Neuron (in vitro differentiated cells): ENCODE results near the gene MMP2.

ENCODE experiments used
- H2AFZ ChIP-seq: one replicate; pipeline ENCODE4 v1.6.1; 2013; ENCODE audit warnings: low read depth, mild to moderate bottlenecking, inconsistent platforms, low read length, moderate library complexity
- H3K27me3 ChIP-seq: one replicate; pipeline ENCODE4 v1.6.1; 2013; ENCODE audit warnings: low read length; ENCODE audit not compliant: insufficient read depth
- H3K36me3 ChIP-seq: one replicate; pipeline ENCODE4 v1.6.1; 2013; ENCODE audit warnings: low read length; ENCODE audit not compliant: insufficient read depth
- H3K4me1 ChIP-seq: one replicate; pipeline ENCODE4 v1.6.1; 2013; ENCODE audit warnings: low read length; ENCODE audit not compliant: insufficient read depth
- H3K4me3 ChIP-seq: 2 replicates; pipeline ENCODE4 v1.5.1; 2013; ENCODE audit warnings: mild to moderate bottlenecking, low read length, moderate library complexity
- H3K9me3 ChIP-seq: one replicate; pipeline ENCODE4 v1.6.1; 2013; ENCODE audit warnings: low read length

MMP2 gene

DNA sequence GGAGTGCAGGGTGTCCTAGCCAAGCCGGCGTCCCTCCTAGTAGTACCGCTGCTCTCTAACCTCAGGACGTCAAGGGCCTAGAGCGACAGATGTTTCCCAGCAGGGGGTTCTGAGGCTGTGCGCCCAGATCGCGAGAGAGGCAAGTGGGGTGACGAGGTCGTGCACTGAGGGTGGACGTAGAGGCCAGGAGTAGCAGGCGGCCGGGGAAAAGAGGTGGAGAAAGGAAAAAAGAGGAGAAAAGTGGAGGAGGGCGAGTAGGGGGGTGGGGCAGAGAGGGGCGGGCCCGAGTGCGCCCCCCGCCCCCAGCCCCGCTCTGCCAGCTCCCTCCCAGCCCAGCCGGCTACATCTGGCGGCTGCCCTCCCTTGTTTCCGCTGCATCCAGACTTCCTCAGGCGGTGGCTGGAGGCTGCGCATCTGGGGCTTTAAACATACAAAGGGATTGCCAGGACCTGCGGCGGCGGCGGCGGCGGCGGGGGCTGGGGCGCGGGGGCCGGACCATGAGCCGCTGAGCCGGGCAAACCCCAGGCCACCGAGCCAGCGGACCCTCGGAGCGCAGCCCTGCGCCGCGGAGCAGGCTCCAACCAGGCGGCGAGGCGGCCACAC, at the start of gene MMP2:
MMP2 (plus strand) TSS at position 372 of the 603 bp plus-strand sequence. CDS start 282 bp downstream, outside the sequence.
- H2AFZ ChIP-seq: peak within 1 kb of the TSS; percentile 93
- peak within 1 kb of the TSS; percentile 70 for H3K4me3 ChIP-seq
- H3K27me3 ChIP-seq: peaks cover 30% of the 10 kb centered on the region
- no peaks in the 10 kb centered on the region for H3K9me3 ChIP-seq
- H3K4me1 ChIP-seq: peaks cover 13% of the 10 kb centered on the region
- no peaks in the 10 kb centered on the region for H3K36me3 ChIP-seq

- H3K27me3 ChIP-seq: peaks cover 6% of the 10 kb centered on the region
- H3K36me3 ChIP-seq: no peaks in the 10 kb centered on the region
- H2AFZ ChIP-seq: no peak overlapping the region
- peaks cover 3% of the 10 kb centered on the region for H3K4me1 ChIP-seq
- H3K9me3 ChIP-seq: peaks cover 2% of the 10 kb centered on the region
- H3K4me3 ChIP-seq: no peak overlapping the region
Measured at GRCh38 chr16:55433030-55433429, 46.0 kb upstream of the MMP2 start.

DNA sequence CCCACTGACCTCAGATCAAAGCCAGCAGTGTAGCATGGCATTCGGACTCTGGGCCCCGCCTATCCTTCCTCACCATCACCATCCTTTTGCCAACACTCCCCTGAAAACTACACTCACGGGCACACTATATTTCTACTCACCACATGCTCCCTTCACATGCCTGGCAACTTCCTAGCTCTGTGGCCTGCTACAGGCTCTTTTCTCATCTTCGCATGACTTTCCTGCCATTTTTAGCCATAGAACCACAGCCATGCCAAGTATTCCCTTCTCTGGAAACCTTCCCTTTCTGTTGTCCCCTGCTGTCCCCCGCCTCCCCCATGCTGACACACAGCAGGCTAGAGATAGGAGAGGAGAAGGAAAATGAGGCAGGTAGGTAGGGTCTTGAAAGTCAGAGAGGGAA, 45.5 kb upstream of the MMP2 start:
- Histone ChIP-seq H2AFZ (no peak overlapping the region), H3K36me3 (no peaks in the 10 kb centered on the region), H3K9me3 (peaks cover 2% of the 10 kb centered on the region), H3K4me3 (no peak overlapping the region), H3K27me3 (peaks cover 6% of the 10 kb centered on the region), H3K4me1 (peaks cover 2% of the 10 kb centered on the region)

DNA sequence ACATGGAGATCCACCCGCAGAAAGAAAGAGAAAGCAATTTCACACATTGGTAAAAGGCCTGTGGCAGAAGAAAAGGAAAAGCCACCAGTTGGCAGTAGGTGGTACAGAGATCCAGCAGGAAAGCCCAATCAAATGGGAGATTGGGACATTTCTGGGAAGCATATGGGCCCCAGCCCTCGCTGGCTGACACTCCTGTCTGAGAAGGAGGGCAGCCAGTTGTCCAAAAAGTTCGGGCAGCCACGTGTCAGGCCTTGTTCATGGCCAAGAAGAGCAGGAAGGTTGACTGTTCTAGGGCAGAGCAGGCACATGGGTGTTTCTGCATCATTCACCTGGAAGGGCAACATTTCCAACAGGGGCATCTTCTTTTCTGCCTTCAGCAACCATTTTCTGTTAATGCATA, 45.0 kb upstream of the MMP2 start:
- H3K9me3 ChIP-seq: peaks cover 2% of the 10 kb centered on the region
- H3K4me1 ChIP-seq: no peaks in the 10 kb centered on the region
- no peak overlapping the region for H2AFZ ChIP-seq
- H3K36me3 ChIP-seq: no peaks in the 10 kb centered on the region
- peaks cover 6% of the 10 kb centered on the region for H3K27me3 ChIP-seq
- no peak overlapping the region for H3K4me3 ChIP-seq

DNA sequence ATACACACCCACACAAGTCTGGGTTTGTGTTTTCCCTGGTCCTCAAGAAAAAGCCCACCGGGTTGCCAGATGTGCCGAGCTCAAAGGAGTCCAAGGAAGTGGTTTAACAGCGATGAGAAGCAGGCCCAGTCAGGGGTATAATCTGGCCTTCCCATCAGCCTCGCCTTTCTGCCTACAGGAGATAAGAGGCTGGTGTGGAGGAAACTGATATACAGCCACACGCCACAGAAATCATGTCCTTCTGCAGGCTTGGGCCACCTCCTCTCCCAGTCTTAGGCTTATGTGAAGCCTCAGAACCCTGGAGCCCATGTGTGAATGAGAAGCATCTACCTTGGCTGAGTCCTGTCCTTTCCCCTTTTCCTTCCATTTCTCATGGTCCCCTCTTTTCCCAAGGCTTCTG, 43.6 kb upstream of the MMP2 start:
- no peaks in the 10 kb centered on the region for H3K4me1 ChIP-seq
- no peaks in the 10 kb centered on the region for H3K36me3 ChIP-seq
- no peak overlapping the region for H3K4me3 ChIP-seq
- H3K27me3 ChIP-seq: peaks cover 6% of the 10 kb centered on the region
- no peak overlapping the region for H2AFZ ChIP-seq
- peaks cover 2% of the 10 kb centered on the region for H3K9me3 ChIP-seq

- H2AFZ ChIP-seq: no peak overlapping the region
- peaks cover 2% of the 10 kb centered on the region for H3K9me3 ChIP-seq
- H3K36me3 ChIP-seq: no peaks in the 10 kb centered on the region
- no peak overlapping the region for H3K4me3 ChIP-seq
- H3K4me1 ChIP-seq: peaks cover 11% of the 10 kb centered on the region
- peaks cover 6% of the 10 kb centered on the region for H3K27me3 ChIP-seq
Measured at GRCh38 chr16:55436587-55436986, 42.4 kb upstream of the MMP2 start.

DNA sequence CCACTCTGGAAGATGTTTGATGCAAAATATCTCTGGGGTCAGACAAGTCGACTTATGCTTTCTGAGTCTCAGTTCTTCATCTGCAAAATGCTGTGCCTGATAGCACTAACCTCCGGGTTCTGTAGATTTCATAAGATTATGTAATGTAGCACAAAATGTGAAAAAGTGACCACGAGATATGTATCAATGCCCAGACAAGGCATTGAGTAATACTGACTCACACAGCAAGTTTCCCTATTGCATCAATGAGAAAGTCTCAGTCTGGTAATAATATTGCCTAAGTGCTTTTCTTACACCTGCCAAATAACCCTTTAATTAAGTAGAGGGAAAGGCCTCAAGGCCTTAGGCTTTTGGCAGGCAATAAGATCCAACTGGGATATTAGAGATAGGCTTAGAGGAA, 41.4 kb upstream of the MMP2 start:
- no peak overlapping the region for H2AFZ ChIP-seq
- H3K27me3 ChIP-seq: peaks cover 6% of the 10 kb centered on the region
- no peaks in the 10 kb centered on the region for H3K36me3 ChIP-seq
- H3K4me3 ChIP-seq: no peak overlapping the region
- peaks cover 11% of the 10 kb centered on the region for H3K4me1 ChIP-seq
- peaks cover 2% of the 10 kb centered on the region for H3K9me3 ChIP-seq

DNA sequence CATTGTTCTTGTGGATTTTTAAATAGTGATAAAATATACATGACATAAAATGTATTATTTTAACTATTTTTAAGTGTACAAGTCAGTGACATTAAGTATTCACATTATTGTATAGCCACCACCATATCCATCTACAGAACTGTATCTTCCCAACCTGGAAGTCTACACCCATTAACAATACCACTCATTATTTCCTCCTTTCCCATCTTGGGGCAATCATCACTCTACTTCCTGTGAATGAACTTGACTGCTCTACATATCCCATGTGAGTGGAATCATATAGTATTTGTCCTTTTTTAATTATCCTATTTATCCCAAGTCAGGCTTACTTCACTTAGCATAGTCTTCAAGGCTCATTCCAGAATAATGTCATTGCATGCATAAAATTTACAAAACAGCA, 40.7 kb upstream of the MMP2 start:
- Histone ChIP-seq H3K9me3 (peaks cover 2% of the 10 kb centered on the region), H3K27me3 (peaks cover 6% of the 10 kb centered on the region), H3K4me1 (peaks cover 11% of the 10 kb centered on the region), H3K36me3 (no peaks in the 10 kb centered on the region), H3K4me3 (no peak overlapping the region), H2AFZ (no peak overlapping the region)

GRCh38 chr16:55439101-55439690, 39.8 kb upstream of the MMP2 start:
- Histone ChIP-seq H3K36me3 (no peaks in the 10 kb centered on the region), H2AFZ (no peak overlapping the region), H3K4me3 (no peak overlapping the region), H3K4me1 (peaks cover 19% of the 10 kb centered on the region), H3K27me3 (peaks cover 4% of the 10 kb centered on the region), H3K9me3 (peaks cover 2% of the 10 kb centered on the region)

DNA sequence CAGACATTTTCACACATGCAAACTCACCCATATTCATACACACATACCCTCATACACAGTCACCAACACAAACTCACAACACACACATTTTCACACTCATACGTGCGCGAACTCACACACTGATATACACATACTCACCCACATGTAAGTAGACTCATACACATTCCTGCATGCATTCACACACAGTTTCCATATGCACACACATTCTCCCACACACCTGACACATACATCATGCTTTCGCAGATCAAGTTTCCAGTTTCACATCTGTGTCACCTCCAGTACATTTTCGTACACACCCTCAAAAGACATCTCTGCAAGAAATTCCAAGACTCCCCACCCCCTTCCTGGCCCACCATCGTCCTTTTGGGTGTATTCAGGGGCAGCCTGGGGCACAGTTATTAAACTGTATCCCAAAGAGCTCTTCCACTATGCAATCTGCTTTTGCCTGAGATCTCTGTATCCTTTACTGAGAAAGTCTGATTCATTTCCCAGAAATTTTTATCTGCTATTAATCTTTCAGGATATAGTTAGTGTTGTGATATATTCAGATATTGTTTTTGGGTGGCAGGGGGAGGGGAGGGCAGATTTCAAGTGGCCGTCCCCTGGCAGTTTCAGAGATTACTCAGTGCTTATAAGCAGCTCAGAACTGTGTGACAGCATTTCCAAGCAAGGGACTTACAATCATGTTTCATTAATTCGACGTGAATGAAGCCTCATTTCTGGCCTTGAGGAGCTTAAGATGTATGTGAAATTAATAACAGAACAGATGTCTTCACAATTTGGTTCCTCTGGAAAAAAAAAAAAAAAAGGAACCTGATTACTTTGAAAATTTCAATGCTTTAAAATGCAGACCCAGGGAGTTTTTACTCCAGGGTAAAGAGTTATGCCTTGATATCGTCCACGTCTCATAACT, 35.3 kb upstream of the MMP2 start:
- Histone ChIP-seq H3K4me1 (peaks cover 28% of the 10 kb centered on the region), H3K9me3 (no peaks in the 10 kb centered on the region), H2AFZ (no peak overlapping the region), H3K36me3 (no peaks in the 10 kb centered on the region), H3K27me3 (no peaks in the 10 kb centered on the region), H3K4me3 (no peak overlapping the region)

DNA sequence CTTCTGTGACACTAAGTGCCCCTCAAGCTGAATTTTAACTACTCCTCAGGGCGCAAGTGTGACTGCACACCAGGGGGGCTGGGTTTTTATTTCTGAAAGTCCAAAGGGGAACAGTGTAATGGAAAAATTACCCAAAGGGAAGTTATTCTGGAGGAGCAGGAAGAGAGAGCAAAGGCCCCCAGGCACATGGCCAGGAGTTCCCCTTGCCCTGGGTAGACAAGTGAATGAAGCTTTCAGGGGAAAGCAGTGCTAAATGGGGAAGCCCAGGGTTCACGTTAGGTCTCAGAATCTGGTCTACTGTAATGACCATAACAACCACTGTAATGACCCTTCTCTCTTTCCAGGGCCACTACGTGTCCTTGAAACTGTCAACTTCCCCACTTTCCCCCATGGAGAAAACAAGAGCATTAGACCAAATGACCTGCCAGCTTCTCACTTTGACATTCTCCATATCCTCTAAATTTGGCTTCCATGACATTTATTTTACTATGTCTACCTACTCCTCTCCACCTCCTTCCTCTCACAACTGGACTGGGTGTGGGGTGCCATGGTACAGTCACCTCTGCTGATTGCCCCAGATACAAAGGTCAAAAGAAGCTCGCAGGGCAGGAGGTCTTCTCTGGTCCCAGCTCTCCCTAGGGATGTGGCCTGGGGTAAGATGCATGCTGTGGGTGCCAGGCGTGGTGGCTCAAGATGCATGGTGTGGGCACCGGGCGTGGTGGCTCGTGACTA, 34.1 kb upstream of the MMP2 start:
- Histone ChIP-seq H2AFZ (no peak overlapping the region), H3K4me3 (no peak overlapping the region), H3K27me3 (no peaks in the 10 kb centered on the region), H3K9me3 (no peaks in the 10 kb centered on the region), H3K36me3 (no peaks in the 10 kb centered on the region), H3K4me1 (peaks cover 28% of the 10 kb centered on the region)

DNA sequence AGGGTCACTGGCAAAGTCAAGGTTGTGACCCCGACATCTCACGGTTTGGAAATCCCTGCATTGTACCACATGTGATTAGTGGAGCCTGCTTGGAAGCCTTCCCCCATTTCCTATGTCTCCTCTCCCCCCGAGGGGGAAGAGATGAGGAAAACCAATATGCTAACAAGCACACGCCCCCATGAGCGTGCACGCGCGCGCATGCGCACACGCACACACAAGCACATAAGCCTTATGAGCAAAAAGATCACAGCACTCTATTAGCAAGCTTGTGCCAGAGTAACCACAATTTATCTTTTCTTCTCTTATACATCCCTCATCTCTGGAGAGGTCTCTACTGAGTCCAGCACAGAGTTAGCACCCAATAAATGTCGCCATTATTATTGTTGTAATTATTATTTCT, 31.8 kb upstream of the MMP2 start:
- no peaks in the 10 kb centered on the region for H3K9me3 ChIP-seq
- no peaks in the 10 kb centered on the region for H3K27me3 ChIP-seq
- H2AFZ ChIP-seq: no peak overlapping the region
- no peaks in the 10 kb centered on the region for H3K36me3 ChIP-seq
- H3K4me1 ChIP-seq: peaks cover 17% of the 10 kb centered on the region
- H3K4me3 ChIP-seq: no peak overlapping the region

- Histone ChIP-seq H2AFZ (no peak overlapping the region), H3K36me3 (no peaks in the 10 kb centered on the region), H3K4me3 (no peak overlapping the region), H3K9me3 (no peaks in the 10 kb centered on the region), H3K27me3 (no peaks in the 10 kb centered on the region), H3K4me1 (no peaks in the 10 kb centered on the region)
Measured at GRCh38 chr16:55452996-55453395, 26.0 kb upstream of the MMP2 start.
